Vagina (tissue), 2 donors: Measurements from ENCODE around the gene SAMD9. TPM values are rescaled to one million over a fixed set of nuclear protein-coding genes. Genes with fewer than 3 reads are reported as not detected.
"Not testable (repeated sequence)": the region's sequence is repeated elsewhere in the genome, so short reads cannot be mapped to it uniquely, and the experiment has no call there.

Source experiments
- DNase-seq, 2 donors: peaks; one replicate each; pipeline ENCODE4 v3.0.0-alpha.2; 2017; ENCODE audit errors: extremely low spot score in 2 of 2
- H3K27ac ChIP-seq: fragments of 200-600 bp; sonication (generic); one replicate; pipeline ENCODE4 v1.5.1; 2019
- H3K27me3 ChIP-seq: fragments of 200-600 bp; sonication (generic); one replicate; pipeline ENCODE4 v1.5.1; 2019
- H3K36me3 ChIP-seq, 2 donors: fragments of 200-600 bp; sonication (generic); one replicate each; pipeline ENCODE4 v1.5.1; 2017 to 2019
- H3K4me1 ChIP-seq: fragments of 200-600 bp; sonication (generic); one replicate; pipeline ENCODE4 v1.5.1; 2019
- H3K4me3 ChIP-seq, 2 donors: fragments of 200-600 bp; sonication (generic); 1 replicate in 1 of 2; 2 replicates in 1 of 2; pipeline ENCODE4 v1.5.1; 2016 to 2019
- H3K9me3 ChIP-seq: fragments of 200-600 bp; sonication (generic); one replicate; pipeline ENCODE4 v1.5.1; 2019
- POLR2A ChIP-seq, 2 donors: fragments of 450-650 bp; IDR thresholded peaks; one replicate each; pipeline ENCODE4 v1.6.1; 2017; ENCODE audit warnings: antibody characterized with exemption in 2 of 2, mild to moderate bottlenecking in 2 of 2, moderate library complexity in 2 of 2
- POLR2AphosphoS5 ChIP-seq, 2 donors: sonication (generic); formaldehyde crosslinking; IDR thresholded peaks; one replicate each; pipeline ENCODE4 v1.9.0; 2017; ENCODE audit warnings: antibody characterized with exemption in 2 of 2, mild to moderate bottlenecking in 2 of 2, low read depth in 1 of 2; ENCODE audit not compliant: insufficient read depth in 1 of 2
- intact Hi-C: fragments of 100-400 bp; cut with DNase I; formaldehyde crosslinking; loops from one replicate; pipeline ENCODE4 v1.15.1; 2023
- total RNA-seq: library from RNA; depleted of rRNA; stranded (reverse); fragments of >200 nt; gene quantifications from one replicate; pipeline ENCODE4 v1.2.3, GENCODE V29; 2016
- TF ChIP-seq, protein P1 (sequence below), 3 experiments: fragments of 450-650 bp in 2 of 3; fragments of 200-600 bp in 1 of 3; sonication (generic) in 1 of 3; IDR thresholded peaks; one replicate each; pipeline ENCODE4 v1.5.1; 2017 to 2019; ENCODE audit warnings: antibody characterized with exemption in 3 of 3, mild to moderate bottlenecking in 2 of 3, moderate library complexity in 2 of 3

The SAMD9 gene
- total RNA-seq, 1 donor from 2014 or later, result 9.3 TPM

DNA sequence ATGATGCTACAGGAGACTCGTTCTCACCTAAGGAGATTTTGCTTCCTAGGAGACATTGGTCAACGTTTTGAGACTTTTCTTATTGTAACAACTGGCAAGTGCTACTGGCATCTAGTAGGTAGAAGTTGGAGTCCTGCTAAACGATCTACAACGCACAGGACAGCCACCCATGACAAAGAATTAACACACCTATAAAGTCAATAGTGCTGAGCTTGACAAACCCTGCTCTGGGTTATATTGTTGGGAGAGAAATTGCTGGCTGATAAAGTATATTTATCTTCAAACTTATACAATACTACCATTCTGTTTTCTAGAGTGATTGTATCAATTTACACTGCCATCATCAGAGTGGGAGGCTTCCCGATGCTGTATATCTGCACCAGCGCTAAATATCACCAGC is 57.8 kb downstream of the SAMD9 start:
- no peaks in the 10 kb centered on the region for H3K4me1 ChIP-seq
- H3K27ac ChIP-seq, result no peak overlapping the region
- no peaks in the 10 kb centered on the region for H3K36me3 ChIP-seq
- no peaks in the 10 kb centered on the region for H3K9me3 ChIP-seq
- DNase-seq, result no peak
- H3K27me3 ChIP-seq, result no peaks in the 10 kb centered on the region
- intact Hi-C loops, result no loop called here
- no peak overlapping the region for H3K4me3 ChIP-seq
- TF ChIP-seq POLR2AphosphoS5 (IDR thresholded peaks at IDR 0.05; ENCODE audit: insufficient read depth in 1 of 2, low read depth in 1 of 2), result no peak
- TF ChIP-seq, protein P1, sequence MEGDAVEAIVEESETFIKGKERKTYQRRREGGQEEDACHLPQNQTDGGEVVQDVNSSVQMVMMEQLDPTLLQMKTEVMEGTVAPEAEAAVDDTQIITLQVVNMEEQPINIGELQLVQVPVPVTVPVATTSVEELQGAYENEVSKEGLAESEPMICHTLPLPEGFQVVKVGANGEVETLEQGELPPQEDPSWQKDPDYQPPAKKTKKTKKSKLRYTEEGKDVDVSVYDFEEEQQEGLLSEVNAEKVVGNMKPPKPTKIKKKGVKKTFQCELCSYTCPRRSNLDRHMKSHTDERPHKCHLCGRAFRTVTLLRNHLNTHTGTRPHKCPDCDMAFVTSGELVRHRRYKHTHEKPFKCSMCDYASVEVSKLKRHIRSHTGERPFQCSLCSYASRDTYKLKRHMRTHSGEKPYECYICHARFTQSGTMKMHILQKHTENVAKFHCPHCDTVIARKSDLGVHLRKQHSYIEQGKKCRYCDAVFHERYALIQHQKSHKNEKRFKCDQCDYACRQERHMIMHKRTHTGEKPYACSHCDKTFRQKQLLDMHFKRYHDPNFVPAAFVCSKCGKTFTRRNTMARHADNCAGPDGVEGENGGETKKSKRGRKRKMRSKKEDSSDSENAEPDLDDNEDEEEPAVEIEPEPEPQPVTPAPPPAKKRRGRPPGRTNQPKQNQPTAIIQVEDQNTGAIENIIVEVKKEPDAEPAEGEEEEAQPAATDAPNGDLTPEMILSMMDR (IDR thresholded peaks at IDR 0.05), result no peak
- TF ChIP-seq POLR2A (IDR thresholded peaks at IDR 0.05), result no peak

DNA sequence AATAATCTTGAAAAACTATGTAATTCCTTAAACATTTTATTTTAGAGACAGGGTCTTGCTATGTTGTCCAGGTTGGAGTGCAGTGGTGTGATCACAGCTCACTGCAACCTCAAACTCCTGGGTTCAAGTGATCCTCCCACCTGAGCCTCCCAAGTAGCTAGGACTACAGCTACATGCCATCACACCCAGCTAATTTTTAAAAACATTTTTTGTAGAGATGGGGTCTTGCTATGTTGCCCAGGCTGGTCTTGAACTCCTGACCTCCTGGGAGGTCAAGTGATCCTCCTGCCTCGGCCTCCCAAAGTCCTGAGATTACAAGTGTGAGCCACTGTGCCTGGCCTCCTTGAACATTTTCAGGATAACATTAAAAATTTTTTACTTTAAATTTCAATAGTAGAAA is 61.2 kb downstream of the SAMD9 start:
- not testable (repeated sequence) for H3K36me3 ChIP-seq, H3K9me3 ChIP-seq, H3K4me1 ChIP-seq, H3K27ac ChIP-seq, H3K27me3 ChIP-seq, H3K4me3 ChIP-seq, DNase-seq
- intact Hi-C loops, result loop anchor here (5.0 kb wide), 1 partner anchor 434 kb away; no protein-coding TSS in a partner anchor

DNA sequence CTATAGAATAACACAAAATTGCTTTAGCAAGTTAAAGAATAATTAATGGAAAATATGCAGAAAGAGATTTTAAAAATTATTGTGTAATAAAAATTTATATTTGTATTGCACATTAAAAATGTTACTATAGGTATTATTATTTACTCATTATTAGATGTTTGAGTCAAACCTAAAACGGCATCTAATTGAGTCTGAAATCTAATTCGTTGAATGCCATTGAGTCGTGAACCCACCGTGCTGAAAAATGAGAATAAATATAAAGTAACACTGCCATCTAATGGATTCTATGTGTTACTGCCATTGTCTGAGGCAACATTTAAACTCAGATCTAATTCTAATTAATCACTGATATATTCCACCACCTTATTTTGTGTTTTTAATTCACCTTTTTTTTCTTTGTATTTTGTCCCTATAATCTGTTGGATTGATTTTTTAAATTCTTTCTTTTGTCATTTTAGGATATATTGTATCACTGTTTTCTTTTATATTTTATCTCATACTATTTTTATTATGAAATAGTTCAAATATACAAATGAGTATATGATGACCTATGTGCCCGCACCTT is 62.2 kb downstream of the SAMD9 start:
- no peak overlapping the region for H3K4me3 ChIP-seq
- no peaks in the 10 kb centered on the region for H3K27me3 ChIP-seq
- no peak for DNase-seq
- intact Hi-C loops, result loop anchor here (5.0 kb wide), 1 partner anchor 433 kb away; no protein-coding TSS in a partner anchor
- no peaks in the 10 kb centered on the region for H3K9me3 ChIP-seq
- TF ChIP-seq, protein P1 (IDR thresholded peaks at IDR 0.05), result peak; percentile 38 to 86 (median 54)
- no peak for TF ChIP-seq POLR2A (IDR thresholded peaks at IDR 0.05)
- no peaks in the 10 kb centered on the region for H3K4me1 ChIP-seq
- no peak overlapping the region for H3K27ac ChIP-seq
- no peaks in the 10 kb centered on the region for H3K36me3 ChIP-seq

DNA sequence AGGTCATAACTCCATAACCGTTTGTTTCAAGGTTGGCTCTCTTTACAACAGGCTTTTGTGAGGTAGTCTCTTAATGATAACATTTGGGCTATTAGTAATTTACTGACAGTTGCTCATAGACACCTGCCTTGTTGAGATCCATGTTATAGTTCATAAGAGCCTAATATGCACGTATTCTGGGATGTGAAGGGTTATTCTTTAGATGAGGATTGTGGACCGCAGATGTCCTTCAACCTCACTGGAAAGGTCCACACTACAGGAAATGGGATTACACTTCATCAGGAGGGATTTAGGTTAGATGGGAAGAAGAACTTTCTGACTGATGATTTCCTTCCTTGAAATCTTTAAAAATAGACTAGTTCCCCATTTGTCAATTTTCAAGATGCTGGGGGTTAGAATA is 62.8 kb downstream of the SAMD9 start:
- TF ChIP-seq POLR2A (IDR thresholded peaks at IDR 0.05), result no peak
- TF ChIP-seq POLR2AphosphoS5 (IDR thresholded peaks at IDR 0.05; ENCODE audit: insufficient read depth in 1 of 2, low read depth in 1 of 2), result no peak
- TF ChIP-seq, protein P1 (IDR thresholded peaks at IDR 0.05), result no peak
- intact Hi-C loops, result loop anchor here (5.0 kb wide), 1 partner anchor 433 kb away; no protein-coding TSS in a partner anchor
- Histone ChIP-seq H3K36me3 (no peaks in the 10 kb centered on the region), H3K4me1 (no peaks in the 10 kb centered on the region), H3K9me3 (no peaks in the 10 kb centered on the region), H3K27ac (no peak overlapping the region), H3K4me3 (no peak overlapping the region), H3K27me3 (no peaks in the 10 kb centered on the region)
- no peak for DNase-seq

DNA sequence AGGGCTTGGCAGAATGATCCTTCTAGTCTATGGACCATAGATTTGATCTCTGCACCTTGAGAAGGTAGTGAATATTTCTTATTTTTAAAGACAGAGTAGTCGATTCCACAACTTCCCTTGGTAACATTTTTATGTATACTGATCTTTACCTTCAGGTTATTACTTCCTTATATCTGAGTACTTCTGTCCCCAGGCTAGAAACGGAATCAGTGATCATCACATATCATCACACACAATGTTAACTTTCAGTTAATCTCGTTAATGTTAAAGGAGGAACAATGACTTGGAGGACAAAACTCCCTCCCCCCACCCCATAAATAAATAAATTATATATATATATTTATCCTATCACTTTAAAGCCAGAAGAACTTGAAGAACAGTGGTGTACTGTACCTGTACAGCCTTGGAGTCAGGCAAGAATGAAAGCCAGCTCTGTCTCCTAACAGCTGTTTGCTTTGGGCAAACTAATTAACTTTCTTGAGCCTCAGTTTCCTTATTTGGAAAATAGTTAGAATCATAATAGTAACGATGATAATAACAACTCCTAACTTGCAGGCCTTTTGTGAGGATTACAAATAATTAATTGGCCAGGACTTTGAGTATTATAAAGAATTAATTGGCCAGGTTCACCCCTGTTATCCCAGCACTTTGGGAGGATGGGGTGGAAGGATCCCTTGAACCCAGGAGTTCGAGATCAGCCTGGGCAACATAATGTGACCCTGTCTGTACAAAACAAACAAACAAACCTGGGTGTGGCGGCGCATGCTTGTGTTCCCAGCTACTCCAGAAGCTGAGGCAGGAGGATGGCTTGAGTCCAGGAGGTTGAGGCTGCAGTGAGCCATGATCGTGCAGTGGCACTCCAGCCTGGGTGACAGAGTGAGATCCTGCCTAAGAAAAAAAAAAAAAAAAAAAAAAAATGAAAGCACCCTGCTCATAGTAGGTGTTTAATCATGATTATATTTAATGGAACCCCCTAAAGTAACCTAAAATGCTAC is 63.5 kb downstream of the SAMD9 start:
- no peaks in the 10 kb centered on the region for H3K27me3 ChIP-seq
- no peak overlapping the region for H3K27ac ChIP-seq
- TF ChIP-seq POLR2AphosphoS5 (IDR thresholded peaks at IDR 0.05; ENCODE audit: insufficient read depth in 1 of 2, low read depth in 1 of 2) (no peak), POLR2A (IDR thresholded peaks at IDR 0.05) (no peak)
- TF ChIP-seq, protein P1 (IDR thresholded peaks at IDR 0.05), result no peak
- no peaks in the 10 kb centered on the region for H3K4me1 ChIP-seq
- intact Hi-C loops, result no loop called here
- no peak for DNase-seq
- no peaks in the 10 kb centered on the region for H3K9me3 ChIP-seq
- H3K36me3 ChIP-seq, result no peaks in the 10 kb centered on the region
- no peak overlapping the region for H3K4me3 ChIP-seq
